HCT116 (cell line): ENCODE results near the gene CSF3R. TPM values are rescaled to one million over a fixed set of nuclear protein-coding genes. Genes with fewer than 3 reads are reported as not detected.

Experiments
- ATAC-seq: fragments of 200-7000 bp; cut with Tn5 transposase; 2 replicates; pipeline ENCODE4 v1.9.1; 2020; ENCODE audit warnings: mild to moderate bottlenecking, moderate library complexity
- BruUV-seq: library from RNA; stranded (reverse); fragments of 400-500 nt; replicated peaks from 2 replicates; lab custom pipeline; 2021; lab: Mats Ljungman, UMichigan
- CTCF ChIA-PET: fragments of 300-600 bp; sonication (Branson Sonifier 250); formaldehyde crosslinking; loops from one replicate; lab custom pipeline; 2021; ENCODE audit warnings: antibody characterized with exemption; lab: Charles Lee
- POLR2A ChIA-PET: fragments of 300-600, 350-600 bp; sonication (Branson Sonifier 250); formaldehyde crosslinking; loops from one replicate; lab custom pipeline; 2021; ENCODE audit warnings: antibody characterized with exemption; lab: Charles Lee
- RAD21 ChIA-PET, 2 experiments: fragments of 300-600 bp; sonication (Branson Sonifier 250); formaldehyde crosslinking; loops; one replicate each; lab custom pipeline; 2023; ENCODE audit warnings: low total read pairs in 2 of 2; ENCODE audit not compliant: uncharacterized antibody in 2 of 2, unreplicated experiment in 2 of 2, low non-redundant PET in 1 of 2; lab: Charles Lee
- DNase-seq: peaks from one replicate; pipeline ENCODE4 v3.0.0-alpha.2; 2010; ENCODE audit warnings: low read depth, low spot score
- H2AFZ ChIP-seq: fragments of 200-600 bp; shearing (Covaris generic), sonication (generic); 2 replicates; pipeline ENCODE4 v1.6.1; 2017; ENCODE audit warnings: low read depth, mixed run types, mixed read lengths, antibody characterized with exemption, low read length; ENCODE audit not compliant: poor library complexity, severe bottlenecking
- H3K27ac ChIP-seq: 2 replicates; pipeline ENCODE4 v1.5.1; 2012; ENCODE audit warnings: low read depth, low read length
- H3K27me3 ChIP-seq: fragments of 200-600 bp; sonication (generic); 2 replicates; pipeline ENCODE4 v1.6.1; 2016; ENCODE audit warnings: mixed run types, low read length, mixed read lengths; ENCODE audit not compliant: insufficient read depth
- H3K36me3 ChIP-seq, 2 experiments: fragments of 200-500 bp in 1 of 2; fragments of 200-600 bp in 1 of 2; sonication (Bioruptor generic) in 1 of 2; sonication (generic) in 1 of 2; 2 replicates each; pipeline versions ENCODE4 v1.5.1 to v1.6.1; 2014 to 2016; ENCODE audit warnings: low read length in 2 of 2, inconsistent platforms in 1 of 2, mixed read lengths in 1 of 2, mixed run types in 1 of 2; ENCODE audit not compliant: insufficient read depth in 2 of 2, control insufficient read depth in 1 of 2
- H3K4me1 ChIP-seq, 2 experiments: fragments of 200-600 bp in 1 of 2; sonication (generic) in 1 of 2; 2 replicates each; pipeline versions ENCODE4 v1.5.1 to v1.6.1; 2012 to 2017; ENCODE audit warnings: low read length in 2 of 2, inconsistent platforms in 1 of 2, mild to moderate bottlenecking in 1 of 2, mixed read lengths in 1 of 2, mixed run types in 1 of 2, moderate library complexity in 1 of 2; ENCODE audit not compliant: insufficient read depth in 2 of 2, control insufficient read depth in 1 of 2
- H3K4me2 ChIP-seq: fragments of 200-600 bp; sonication (generic); 2 replicates; pipeline ENCODE4 v1.6.1; 2017; ENCODE audit warnings: mixed run types, low read length, mixed read lengths
- H3K4me3 ChIP-seq, 2 experiments: fragments of 200-600 bp in 1 of 2; sonication (generic) in 1 of 2; replicated peaks in 1 of 2; 2 replicates each; pipeline ENCODE4 v1.5.1; 2011 to 2016; ENCODE audit warnings: low read length in 2 of 2, control low read depth in 1 of 2, low read depth in 1 of 2, mild to moderate bottlenecking in 1 of 2, mixed read lengths in 1 of 2, mixed run types in 1 of 2
- H3K79me2 ChIP-seq: fragments of 200-600 bp; sonication (generic); 2 replicates; pipeline ENCODE4 v1.6.1; 2017; ENCODE audit warnings: mild to moderate bottlenecking, mixed run types, low read length, moderate library complexity, mixed read lengths; ENCODE audit not compliant: insufficient read depth
- H3K9ac ChIP-seq: fragments of 200-600 bp; sonication (generic); 2 replicates; pipeline ENCODE4 v1.6.1; 2016; ENCODE audit warnings: low read length, mixed read lengths
- H3K9me2 ChIP-seq: fragments of 200-600 bp; sonication (generic), shearing (Covaris generic); 2 replicates; pipeline ENCODE4 v1.6.1; 2017; ENCODE audit warnings: mixed run types, mild to moderate bottlenecking, moderate library complexity; ENCODE audit not compliant: insufficient read depth
- H3K9me3 ChIP-seq, 2 experiments: fragments of 200-500 bp in 1 of 2; fragments of 200-600 bp in 1 of 2; sonication (Bioruptor generic) in 1 of 2; sonication (generic) in 1 of 2; 2 replicates each; pipeline ENCODE4 v1.6.1; 2014 to 2017; ENCODE audit warnings: low read length in 2 of 2, mixed read lengths in 2 of 2, inconsistent platforms in 1 of 2, low read depth in 1 of 2, mild to moderate bottlenecking in 1 of 2, mixed run types in 1 of 2, moderate library complexity in 1 of 2; ENCODE audit not compliant: control insufficient read depth in 1 of 2, insufficient read depth in 1 of 2
- H4K20me1 ChIP-seq: fragments of 200-600 bp; sonication (generic), shearing (Covaris generic); 2 replicates; pipeline ENCODE4 v1.6.1; 2017; ENCODE audit warnings: mixed run types, mild to moderate bottlenecking, moderate library complexity; ENCODE audit not compliant: insufficient read depth
- CBX3 ChIP-seq: IDR thresholded peaks from 2 replicates; pipeline ENCODE4 v1.6.1; 2012; ENCODE audit warnings: low read depth
- EGR1 ChIP-seq: IDR thresholded peaks from 2 replicates; pipeline ENCODE4 v1.6.1; 2012; ENCODE audit warnings: low read depth
- EZH2 ChIP-seq: fragments of 200-600 bp; sonication (generic); IDR thresholded peaks from 2 replicates; pipeline ENCODE4 v1.6.1; 2017; ENCODE audit warnings: antibody characterized with exemption, mixed run types
- RAD21 ChIP-seq: IDR thresholded peaks from 2 replicates; pipeline ENCODE4 v1.6.1; 2012; ENCODE audit warnings: low read depth, mild to moderate bottlenecking
- SRF ChIP-seq: IDR thresholded peaks from 2 replicates; pipeline ENCODE4 v1.6.1; 2012; ENCODE audit warnings: low read depth
- TCF7L2 ChIP-seq: IDR thresholded peaks from 2 replicates; pipeline ENCODE4 v1.7.0; 2011; ENCODE audit warnings: borderline replicate concordance, inconsistent platforms; ENCODE audit not compliant: insufficient read depth, insufficient read length; ENCODE audit errors: extremely low read depth
- ZFX ChIP-seq: fragments of 450-650 bp; IDR thresholded peaks from 2 replicates; pipeline ENCODE4 v1.6.1; 2017
- intact Hi-C: fragments of 100-400 bp; cut with micrococcal nuclease; formaldehyde crosslinking; loops from 2 replicates; pipeline ENCODE4 v1.10.0; 2022
- total RNA-seq: library from RNA; stranded (reverse); gene quantifications from one replicate; pipeline ENCODE4 v1.2.1, GENCODE V29; 2021; ENCODE audit not compliant: unreplicated experiment
- TF ChIP-seq, protein P1 (sequence below), 3 experiments: fragments of 200-600 bp in 1 of 3; sonication (generic) in 1 of 3; IDR thresholded peaks in 2 of 3; conservative IDR thresholded peaks in 1 of 3; 2 replicates each; pipeline ENCODE4 v1.5.1; 2012 to 2017; ENCODE audit warnings: low read depth in 2 of 3, low read length in 2 of 3, antibody characterized with exemption in 1 of 3, borderline replicate concordance in 1 of 3, control low read depth in 1 of 3, mild to moderate bottlenecking in 1 of 3, mixed read lengths in 1 of 3, mixed run types in 1 of 3, moderate library complexity in 1 of 3; ENCODE audit not compliant: insufficient read depth in 1 of 3
- TF ChIP-seq, protein P2 (sequence below): IDR thresholded peaks from 2 replicates; pipeline ENCODE4 v1.6.1; 2011; ENCODE audit warnings: mild to moderate bottlenecking, low read length, moderate library complexity; ENCODE audit not compliant: insufficient replicate concordance; ENCODE audit errors: extremely low read depth
- TF ChIP-seq, protein P3 (sequence below): IDR thresholded peaks from 2 replicates; pipeline ENCODE4 v1.6.1; 2012; ENCODE audit warnings: low read depth

The CSF3R gene
- total RNA-seq, 1 experiment from 2014 or later = 0.32 TPM

DNA sequence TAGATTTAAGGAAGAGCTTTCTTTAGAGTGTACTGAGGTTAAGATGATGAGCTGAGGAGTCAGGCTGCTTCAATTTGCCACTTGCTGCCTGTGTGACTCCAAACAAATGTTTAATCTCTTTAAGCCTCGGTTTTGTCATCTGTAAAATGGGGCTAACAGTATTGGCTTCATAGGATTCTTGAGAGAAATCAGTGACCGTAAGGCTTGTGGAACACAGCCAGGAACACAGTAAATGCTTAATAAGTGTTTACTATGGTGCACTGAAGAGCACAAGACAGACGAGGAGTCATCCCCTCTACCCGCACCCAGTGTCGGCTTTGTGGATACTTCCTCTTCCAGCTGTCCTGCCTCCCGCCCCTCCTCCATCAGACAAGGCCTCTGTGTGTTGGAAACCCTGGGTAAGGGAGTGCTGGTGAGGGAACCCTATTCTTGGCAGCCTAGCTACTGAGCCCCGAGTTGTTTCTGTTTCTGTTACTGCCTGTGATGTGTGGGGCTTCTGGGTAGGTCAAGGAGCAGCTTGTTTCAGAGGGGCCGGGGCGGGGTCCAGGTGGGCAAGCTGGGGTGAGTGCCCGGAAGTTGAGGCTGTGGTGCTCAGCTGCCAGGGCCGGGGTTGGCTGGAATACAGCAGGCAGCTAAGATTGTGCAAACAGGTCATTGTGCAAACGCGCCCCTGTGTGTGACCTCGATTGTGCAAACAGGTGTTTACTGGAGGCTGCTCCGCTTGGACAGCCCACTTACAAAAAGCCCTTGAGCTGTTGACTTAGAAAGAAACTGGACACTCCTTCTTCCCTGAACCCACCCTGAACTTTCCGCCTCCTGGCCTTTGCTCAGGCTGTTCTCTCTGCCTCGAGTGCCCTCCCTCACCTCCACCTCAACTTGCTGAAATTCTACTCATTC, 4.0 kb upstream of the CSF3R start:
- H3K4me1 ChIP-seq = no peaks in the 10 kb centered on the region
- POLR2A ChIA-PET = no interaction called here
- H3K9me2 ChIP-seq = no peaks in the 10 kb centered on the region
- H4K20me1 ChIP-seq = no peaks in the 10 kb centered on the region
- H3K27ac ChIP-seq = no peak overlapping the region
- CTCF ChIA-PET = interaction anchor here (1.2 kb wide), 1 partner anchor 10 kb away, joined by 3 read pairs; no protein-coding TSS in a partner anchor
- TF ChIP-seq TCF7L2 = no peak
- no TSS peak for BruUV-seq
- H3K4me3 ChIP-seq = no peak overlapping the region
- RAD21 ChIA-PET = interaction anchor here in 1 of 2 experiments (0.7 kb wide), 1 partner anchor 29 kb away, joined by 3 read pairs; no protein-coding TSS in a partner anchor
- H3K9ac ChIP-seq = no peak overlapping the region
- H3K79me2 ChIP-seq = no peaks in the 10 kb centered on the region
- DNase-seq (no peak), ATAC-seq (no peak)
- H2AFZ ChIP-seq = no peak overlapping the region
- intact Hi-C loops = no loop called here
- no peak overlapping the region for H3K4me2 ChIP-seq
- H3K9me3 ChIP-seq = no peaks in the 10 kb centered on the region
- no peaks in the 10 kb centered on the region for H3K27me3 ChIP-seq
- H3K36me3 ChIP-seq = no peaks in the 10 kb centered on the region

DNA sequence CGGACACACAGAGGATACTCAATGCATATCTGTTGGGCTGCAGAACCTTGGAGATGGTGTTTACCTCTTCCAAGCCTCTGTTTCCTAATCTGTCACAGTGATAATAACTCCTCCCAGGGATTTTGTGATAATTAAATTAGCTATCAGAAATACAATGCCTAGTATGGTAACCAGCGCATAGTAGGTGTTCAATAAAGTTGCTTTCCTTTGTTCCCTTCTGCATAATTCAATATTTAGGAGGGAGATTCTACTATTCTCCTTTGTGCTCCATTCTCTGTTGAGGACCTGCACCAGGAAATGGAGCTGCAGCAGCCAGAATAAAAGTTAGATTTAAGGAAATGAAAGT, 3.4 kb upstream of the CSF3R start:
- no peak for DNase-seq
- Histone ChIP-seq H3K9me2 (no peaks in the 10 kb centered on the region), H4K20me1 (no peaks in the 10 kb centered on the region), H3K27ac (no peak overlapping the region), H3K79me2 (no peaks in the 10 kb centered on the region), H3K27me3 (no peaks in the 10 kb centered on the region), H3K36me3 (no peaks in the 10 kb centered on the region), H3K4me2 (no peak overlapping the region), H2AFZ (no peak overlapping the region), H3K9ac (no peak overlapping the region), H3K4me3 (no peak overlapping the region), H3K4me1 (no peaks in the 10 kb centered on the region), H3K9me3 (no peaks in the 10 kb centered on the region)
- TF ChIP-seq RAD21 (no peak), CBX3 (no peak), EZH2 (no peak), ZFX (no peak), SRF (no peak), EGR1 (no peak)
- TF ChIP-seq, protein P1, sequence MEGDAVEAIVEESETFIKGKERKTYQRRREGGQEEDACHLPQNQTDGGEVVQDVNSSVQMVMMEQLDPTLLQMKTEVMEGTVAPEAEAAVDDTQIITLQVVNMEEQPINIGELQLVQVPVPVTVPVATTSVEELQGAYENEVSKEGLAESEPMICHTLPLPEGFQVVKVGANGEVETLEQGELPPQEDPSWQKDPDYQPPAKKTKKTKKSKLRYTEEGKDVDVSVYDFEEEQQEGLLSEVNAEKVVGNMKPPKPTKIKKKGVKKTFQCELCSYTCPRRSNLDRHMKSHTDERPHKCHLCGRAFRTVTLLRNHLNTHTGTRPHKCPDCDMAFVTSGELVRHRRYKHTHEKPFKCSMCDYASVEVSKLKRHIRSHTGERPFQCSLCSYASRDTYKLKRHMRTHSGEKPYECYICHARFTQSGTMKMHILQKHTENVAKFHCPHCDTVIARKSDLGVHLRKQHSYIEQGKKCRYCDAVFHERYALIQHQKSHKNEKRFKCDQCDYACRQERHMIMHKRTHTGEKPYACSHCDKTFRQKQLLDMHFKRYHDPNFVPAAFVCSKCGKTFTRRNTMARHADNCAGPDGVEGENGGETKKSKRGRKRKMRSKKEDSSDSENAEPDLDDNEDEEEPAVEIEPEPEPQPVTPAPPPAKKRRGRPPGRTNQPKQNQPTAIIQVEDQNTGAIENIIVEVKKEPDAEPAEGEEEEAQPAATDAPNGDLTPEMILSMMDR (IDR thresholded peaks at IDR 0.05 in 2 of 3, conservative IDR thresholded peaks at IDR 0.05 in 1 of 3; ENCODE audit: borderline replicate concordance in 1 of 3, insufficient read depth in 1 of 3, low read depth in 2 of 3, low read length in 2 of 3) = no peak
- TF ChIP-seq, protein P2, sequence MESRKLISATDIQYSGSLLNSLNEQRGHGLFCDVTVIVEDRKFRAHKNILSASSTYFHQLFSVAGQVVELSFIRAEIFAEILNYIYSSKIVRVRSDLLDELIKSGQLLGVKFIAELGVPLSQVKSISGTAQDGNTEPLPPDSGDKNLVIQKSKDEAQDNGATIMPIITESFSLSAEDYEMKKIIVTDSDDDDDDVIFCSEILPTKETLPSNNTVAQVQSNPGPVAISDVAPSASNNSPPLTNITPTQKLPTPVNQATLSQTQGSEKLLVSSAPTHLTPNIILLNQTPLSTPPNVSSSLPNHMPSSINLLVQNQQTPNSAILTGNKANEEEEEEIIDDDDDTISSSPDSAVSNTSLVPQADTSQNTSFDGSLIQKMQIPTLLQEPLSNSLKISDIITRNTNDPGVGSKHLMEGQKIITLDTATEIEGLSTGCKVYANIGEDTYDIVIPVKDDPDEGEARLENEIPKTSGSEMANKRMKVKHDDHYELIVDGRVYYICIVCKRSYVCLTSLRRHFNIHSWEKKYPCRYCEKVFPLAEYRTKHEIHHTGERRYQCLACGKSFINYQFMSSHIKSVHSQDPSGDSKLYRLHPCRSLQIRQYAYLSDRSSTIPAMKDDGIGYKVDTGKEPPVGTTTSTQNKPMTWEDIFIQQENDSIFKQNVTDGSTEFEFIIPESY = no peak
- TF ChIP-seq, protein P3, sequence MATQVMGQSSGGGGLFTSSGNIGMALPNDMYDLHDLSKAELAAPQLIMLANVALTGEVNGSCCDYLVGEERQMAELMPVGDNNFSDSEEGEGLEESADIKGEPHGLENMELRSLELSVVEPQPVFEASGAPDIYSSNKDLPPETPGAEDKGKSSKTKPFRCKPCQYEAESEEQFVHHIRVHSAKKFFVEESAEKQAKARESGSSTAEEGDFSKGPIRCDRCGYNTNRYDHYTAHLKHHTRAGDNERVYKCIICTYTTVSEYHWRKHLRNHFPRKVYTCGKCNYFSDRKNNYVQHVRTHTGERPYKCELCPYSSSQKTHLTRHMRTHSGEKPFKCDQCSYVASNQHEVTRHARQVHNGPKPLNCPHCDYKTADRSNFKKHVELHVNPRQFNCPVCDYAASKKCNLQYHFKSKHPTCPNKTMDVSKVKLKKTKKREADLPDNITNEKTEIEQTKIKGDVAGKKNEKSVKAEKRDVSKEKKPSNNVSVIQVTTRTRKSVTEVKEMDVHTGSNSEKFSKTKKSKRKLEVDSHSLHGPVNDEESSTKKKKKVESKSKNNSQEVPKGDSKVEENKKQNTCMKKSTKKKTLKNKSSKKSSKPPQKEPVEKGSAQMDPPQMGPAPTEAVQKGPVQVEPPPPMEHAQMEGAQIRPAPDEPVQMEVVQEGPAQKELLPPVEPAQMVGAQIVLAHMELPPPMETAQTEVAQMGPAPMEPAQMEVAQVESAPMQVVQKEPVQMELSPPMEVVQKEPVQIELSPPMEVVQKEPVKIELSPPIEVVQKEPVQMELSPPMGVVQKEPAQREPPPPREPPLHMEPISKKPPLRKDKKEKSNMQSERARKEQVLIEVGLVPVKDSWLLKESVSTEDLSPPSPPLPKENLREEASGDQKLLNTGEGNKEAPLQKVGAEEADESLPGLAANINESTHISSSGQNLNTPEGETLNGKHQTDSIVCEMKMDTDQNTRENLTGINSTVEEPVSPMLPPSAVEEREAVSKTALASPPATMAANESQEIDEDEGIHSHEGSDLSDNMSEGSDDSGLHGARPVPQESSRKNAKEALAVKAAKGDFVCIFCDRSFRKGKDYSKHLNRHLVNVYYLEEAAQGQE = no peak
- no TSS peak for BruUV-seq
- ChIA-PET POLR2A (no interaction called here), CTCF (interaction anchor here (1.2 kb wide), 1 partner anchor 9 kb away, joined by 3 read pairs; no protein-coding TSS in a partner anchor), RAD21 (interaction anchor here in 1 of 2 experiments (0.7 kb wide), 1 partner anchor 30 kb away, joined by 3 read pairs; no protein-coding TSS in a partner anchor)
- no peak for ATAC-seq
- intact Hi-C loops = no loop called here
